HEK293 (cell line): ENCODE results near the gene SLC8A3.

Source experiments
- CTCF ChIA-PET: fragments of 350-600 bp; formaldehyde crosslinking; extraction: SDS; loops from one replicate; lab custom pipeline; 2021; ENCODE audit warnings: antibody characterized with exemption; lab: Yijun Ruan, JAX
- POLR2A ChIA-PET: fragments of 300-600 bp; formaldehyde crosslinking; extraction: SDS; loops from one replicate; lab custom pipeline; 2020; ENCODE audit warnings: antibody characterized with exemption, inconsistent platforms; lab: Yijun Ruan, JAX
- H3K27ac ChIP-seq: fragments of 200-500 bp; sonication (Bioruptor generic); 2 replicates; pipeline ENCODE4 v1.5.1; 2014; ENCODE audit warnings: low read depth, low read length, control low read depth, inconsistent platforms; ENCODE audit errors: extremely low read depth
- H3K36me3 ChIP-seq, 2 experiments: fragments of 200-500 bp in 1 of 2; sonication (Bioruptor generic) in 1 of 2; 1 replicate in 1 of 2; 2 replicates in 1 of 2; pipeline ENCODE4 v1.5.1; 2014 to 2017; ENCODE audit warnings: inconsistent platforms in 2 of 2, low read length in 2 of 2; ENCODE audit not compliant: control insufficient read depth in 2 of 2, insufficient read depth in 1 of 2
- H3K4me1 ChIP-seq: fragments of 200-500 bp; sonication (Bioruptor generic); 2 replicates; pipeline ENCODE4 v1.5.1; 2014; ENCODE audit warnings: mild to moderate bottlenecking, low read length, inconsistent platforms; ENCODE audit not compliant: control insufficient read depth, insufficient read depth
- H3K4me3 ChIP-seq: 2 replicates; pipeline ENCODE4 v1.5.1; 2011; ENCODE audit warnings: low read depth, mild to moderate bottlenecking, control low read depth, low read length, moderate library complexity
- H3K9me3 ChIP-seq: fragments of 200-500 bp; sonication (Bioruptor generic); 2 replicates; pipeline ENCODE4 v1.5.1; 2014; ENCODE audit warnings: low read depth, low read length, inconsistent platforms; ENCODE audit not compliant: control insufficient read depth, insufficient read depth
- HOXC10 ChIP-seq: sonication (generic); formaldehyde crosslinking; IDR thresholded peaks from 2 replicates; pipeline ENCODE4 v1.8.1; 2023; ENCODE audit warnings: mild to moderate bottlenecking, missing genetic modification reagents
- SCRT1 ChIP-seq: fragments of 450-650 bp; formaldehyde crosslinking; IDR thresholded peaks from 2 replicates; pipeline ENCODE4 v1.5.1; 2016; ENCODE audit warnings: missing biosample characterization, missing genetic modification characterization, borderline replicate concordance
- SP2 ChIP-seq: fragments of 450-650 bp; formaldehyde crosslinking; IDR thresholded peaks from 2 replicates; pipeline ENCODE4 v1.5.1; 2016; ENCODE audit warnings: missing biosample characterization, missing genetic modification characterization
- YY2 ChIP-seq: fragments of 450-650 bp; formaldehyde crosslinking; IDR thresholded peaks from 2 replicates; pipeline ENCODE4 v1.5.1; 2016; ENCODE audit warnings: missing biosample characterization, missing genetic modification characterization
- ZBTB17 ChIP-seq: fragments of 450-650 bp; formaldehyde crosslinking; IDR thresholded peaks from 2 replicates; pipeline ENCODE4 v1.5.1; 2016; ENCODE audit warnings: missing biosample characterization, missing genetic modification characterization
- ZBTB44 ChIP-seq: fragments of 450-650 bp; IDR thresholded peaks from 2 replicates; pipeline ENCODE4 v1.5.1; 2018; ENCODE audit warnings: missing biosample characterization, mild to moderate bottlenecking, missing genetic modification characterization
- ZBTB7A ChIP-seq: fragments of 450-650 bp; formaldehyde crosslinking; IDR thresholded peaks from 2 replicates; pipeline ENCODE4 v1.5.1; 2016; ENCODE audit warnings: low read depth, missing biosample characterization, missing genetic modification characterization
- ZNF211 ChIP-seq: fragments of 450-650 bp; formaldehyde crosslinking; IDR thresholded peaks from 2 replicates; pipeline ENCODE4 v1.5.1; 2016; ENCODE audit warnings: low read depth, missing biosample characterization, missing genetic modification characterization
- ZNF274 ChIP-seq, 2 experiments: fragments of 200-500 bp in 1 of 2; fragments of 450-650 bp in 1 of 2; sonication (Bioruptor generic) in 1 of 2; formaldehyde crosslinking in 1 of 2; IDR thresholded peaks; 2 replicates each; pipeline versions ENCODE4 v1.5.1 to v1.6.1; 2014 to 2016; ENCODE audit warnings: borderline replicate concordance in 1 of 2, inconsistent platforms in 1 of 2, low read length in 1 of 2, missing biosample characterization in 1 of 2, missing genetic modification characterization in 1 of 2
- ZNF366 ChIP-seq: fragments of 450-650 bp; formaldehyde crosslinking; conservative IDR thresholded peaks from 2 replicates; pipeline ENCODE4 v1.5.1; 2016; ENCODE audit warnings: missing biosample characterization, missing genetic modification characterization
- ZNF391 ChIP-seq: fragments of 450-650 bp; formaldehyde crosslinking; IDR thresholded peaks from 2 replicates; pipeline ENCODE4 v1.5.1; 2016; ENCODE audit warnings: low read depth, missing biosample characterization, missing genetic modification characterization, borderline replicate concordance
- ZNF501 ChIP-seq: fragments of 450-650 bp; formaldehyde crosslinking; IDR thresholded peaks from 2 replicates; pipeline ENCODE4 v1.5.1; 2016; ENCODE audit warnings: missing biosample characterization, missing genetic modification characterization
- ZNF510 ChIP-seq: fragments of 450-650 bp; formaldehyde crosslinking; IDR thresholded peaks from 2 replicates; pipeline ENCODE4 v1.5.1; 2018; ENCODE audit warnings: mild to moderate bottlenecking, missing genetic modification characterization, missing biosample characterization; ENCODE audit not compliant: insufficient replicate concordance
- ZNF530 ChIP-seq: fragments of 450-650 bp; formaldehyde crosslinking; IDR thresholded peaks from 2 replicates; pipeline ENCODE4 v1.5.1; 2016; ENCODE audit warnings: low read depth, missing biosample characterization, missing genetic modification characterization
- ZNF561 ChIP-seq: fragments of 450-650 bp; IDR thresholded peaks from 2 replicates; pipeline ENCODE4 v1.5.1; 2018; ENCODE audit warnings: missing biosample characterization, missing genetic modification characterization, borderline replicate concordance
- ZNF658 ChIP-seq: fragments of 450-650 bp; formaldehyde crosslinking; IDR thresholded peaks from 2 replicates; pipeline ENCODE4; 2016; ENCODE audit warnings: missing biosample characterization, missing genetic modification characterization
- ZNF791 ChIP-seq: fragments of 450-650 bp; formaldehyde crosslinking; IDR thresholded peaks from 2 replicates; pipeline ENCODE4 v1.5.1; 2016; ENCODE audit warnings: missing biosample characterization, missing genetic modification characterization
- ZNF843 ChIP-seq: fragments of 450-650 bp; formaldehyde crosslinking; IDR thresholded peaks from 2 replicates; pipeline ENCODE4 v1.5.1; 2016; ENCODE audit warnings: missing biosample characterization, missing genetic modification characterization
- ZSCAN16 ChIP-seq: fragments of 450-650 bp; formaldehyde crosslinking; IDR thresholded peaks from 2 replicates; pipeline ENCODE4 v1.5.1; 2016; ENCODE audit warnings: missing biosample characterization, missing genetic modification characterization
- TF ChIP-seq, protein P1 (sequence below): fragments of 450-650 bp; formaldehyde crosslinking; IDR thresholded peaks from 2 replicates; pipeline ENCODE4 v1.5.1; 2016; ENCODE audit warnings: missing biosample characterization, missing genetic modification characterization
- TF ChIP-seq, protein P2 (sequence below): fragments of 450-650 bp; formaldehyde crosslinking; conservative IDR thresholded peaks from 2 replicates; pipeline ENCODE4 v1.5.1; 2016; ENCODE audit warnings: low read depth, missing biosample characterization, missing genetic modification characterization
- TF ChIP-seq, protein P3 (sequence below): fragments of 450-650 bp; formaldehyde crosslinking; IDR thresholded peaks from 2 replicates; pipeline ENCODE4 v1.5.1; 2016; ENCODE audit warnings: missing biosample characterization, missing genetic modification characterization, borderline replicate concordance

SLC8A3 gene

GRCh38 chr14:70050136-70050535 lies 138.6 kb downstream of the SLC8A3 start:
- H3K36me3 ChIP-seq, result no peaks in the 10 kb centered on the region
- TF ChIP-seq ZNF791 (no peak), ZBTB17 (tag by site-specific recombination) (no peak), YY2 (tag by site-specific recombination) (no peak), ZBTB7A (tag by site-specific recombination) (no peak), ZNF274 (IDR thresholded peaks at IDR 0.05; ENCODE audit: low read length) (no peak), ZNF274 (tag by site-specific recombination; IDR thresholded peaks at IDR 0.05; ENCODE audit: borderline replicate concordance) (no peak), ZNF366 (tag by site-specific recombination) (no peak), ZNF658 (no peak), ZSCAN16 (tag by site-specific recombination) (no peak), ZNF530 (tag by site-specific recombination) (no peak), ZNF843 (no peak), ZNF391 (no peak), SP2 (no peak), ZNF510 (no peak), HOXC10 (CRISPR knock-in tag) (no peak), ZNF211 (tag by site-specific recombination) (no peak)
- TF ChIP-seq, protein P1, sequence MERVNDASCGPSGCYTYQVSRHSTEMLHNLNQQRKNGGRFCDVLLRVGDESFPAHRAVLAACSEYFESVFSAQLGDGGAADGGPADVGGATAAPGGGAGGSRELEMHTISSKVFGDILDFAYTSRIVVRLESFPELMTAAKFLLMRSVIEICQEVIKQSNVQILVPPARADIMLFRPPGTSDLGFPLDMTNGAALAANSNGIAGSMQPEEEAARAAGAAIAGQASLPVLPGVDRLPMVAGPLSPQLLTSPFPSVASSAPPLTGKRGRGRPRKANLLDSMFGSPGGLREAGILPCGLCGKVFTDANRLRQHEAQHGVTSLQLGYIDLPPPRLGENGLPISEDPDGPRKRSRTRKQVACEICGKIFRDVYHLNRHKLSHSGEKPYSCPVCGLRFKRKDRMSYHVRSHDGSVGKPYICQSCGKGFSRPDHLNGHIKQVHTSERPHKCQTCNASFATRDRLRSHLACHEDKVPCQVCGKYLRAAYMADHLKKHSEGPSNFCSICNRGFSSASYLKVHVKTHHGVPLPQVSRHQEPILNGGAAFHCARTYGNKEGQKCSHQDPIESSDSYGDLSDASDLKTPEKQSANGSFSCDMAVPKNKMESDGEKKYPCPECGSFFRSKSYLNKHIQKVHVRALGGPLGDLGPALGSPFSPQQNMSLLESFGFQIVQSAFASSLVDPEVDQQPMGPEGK (tag by site-specific recombination), result no peak
- TF ChIP-seq, protein P2, sequence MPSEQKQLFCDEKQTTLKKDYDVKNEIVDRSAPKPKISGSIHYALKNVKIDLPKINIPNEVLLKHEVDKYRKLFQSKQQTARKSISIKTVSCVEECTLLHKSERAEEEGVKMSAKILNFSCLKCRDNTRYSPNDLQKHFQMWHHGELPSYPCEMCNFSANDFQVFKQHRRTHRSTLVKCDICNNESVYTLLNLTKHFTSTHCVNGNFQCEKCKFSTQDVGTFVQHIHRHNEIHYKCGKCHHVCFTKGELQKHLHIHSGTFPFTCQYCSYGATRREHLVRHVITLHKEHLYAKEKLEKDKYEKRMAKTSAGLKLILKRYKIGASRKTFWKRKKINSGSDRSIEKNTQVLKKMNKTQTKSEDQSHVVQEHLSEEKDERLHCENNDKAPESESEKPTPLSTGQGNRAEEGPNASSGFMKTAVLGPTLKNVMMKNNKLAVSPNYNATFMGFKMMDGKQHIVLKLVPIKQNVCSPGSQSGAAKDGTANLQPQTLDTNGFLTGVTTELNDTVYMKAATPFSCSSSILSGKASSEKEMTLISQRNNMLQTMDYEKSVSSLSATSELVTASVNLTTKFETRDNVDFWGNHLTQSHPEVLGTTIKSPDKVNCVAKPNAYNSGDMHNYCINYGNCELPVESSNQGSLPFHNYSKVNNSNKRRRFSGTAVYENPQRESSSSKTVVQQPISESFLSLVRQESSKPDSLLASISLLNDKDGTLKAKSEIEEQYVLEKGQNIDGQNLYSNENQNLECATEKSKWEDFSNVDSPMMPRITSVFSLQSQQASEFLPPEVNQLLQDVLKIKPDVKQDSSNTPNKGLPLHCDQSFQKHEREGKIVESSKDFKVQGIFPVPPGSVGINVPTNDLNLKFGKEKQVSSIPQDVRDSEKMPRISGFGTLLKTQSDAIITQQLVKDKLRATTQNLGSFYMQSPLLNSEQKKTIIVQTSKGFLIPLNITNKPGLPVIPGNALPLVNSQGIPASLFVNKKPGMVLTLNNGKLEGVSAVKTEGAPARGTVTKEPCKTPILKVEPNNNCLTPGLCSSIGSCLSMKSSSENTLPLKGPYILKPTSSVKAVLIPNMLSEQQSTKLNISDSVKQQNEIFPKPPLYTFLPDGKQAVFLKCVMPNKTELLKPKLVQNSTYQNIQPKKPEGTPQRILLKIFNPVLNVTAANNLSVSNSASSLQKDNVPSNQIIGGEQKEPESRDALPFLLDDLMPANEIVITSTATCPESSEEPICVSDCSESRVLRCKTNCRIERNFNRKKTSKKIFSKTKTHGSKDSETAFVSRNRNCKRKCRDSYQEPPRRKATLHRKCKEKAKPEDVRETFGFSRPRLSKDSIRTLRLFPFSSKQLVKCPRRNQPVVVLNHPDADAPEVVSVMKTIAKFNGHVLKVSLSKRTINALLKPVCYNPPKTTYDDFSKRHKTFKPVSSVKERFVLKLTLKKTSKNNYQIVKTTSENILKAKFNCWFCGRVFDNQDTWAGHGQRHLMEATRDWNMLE (tag by site-specific recombination), result no peak
- TF ChIP-seq, protein P3, sequence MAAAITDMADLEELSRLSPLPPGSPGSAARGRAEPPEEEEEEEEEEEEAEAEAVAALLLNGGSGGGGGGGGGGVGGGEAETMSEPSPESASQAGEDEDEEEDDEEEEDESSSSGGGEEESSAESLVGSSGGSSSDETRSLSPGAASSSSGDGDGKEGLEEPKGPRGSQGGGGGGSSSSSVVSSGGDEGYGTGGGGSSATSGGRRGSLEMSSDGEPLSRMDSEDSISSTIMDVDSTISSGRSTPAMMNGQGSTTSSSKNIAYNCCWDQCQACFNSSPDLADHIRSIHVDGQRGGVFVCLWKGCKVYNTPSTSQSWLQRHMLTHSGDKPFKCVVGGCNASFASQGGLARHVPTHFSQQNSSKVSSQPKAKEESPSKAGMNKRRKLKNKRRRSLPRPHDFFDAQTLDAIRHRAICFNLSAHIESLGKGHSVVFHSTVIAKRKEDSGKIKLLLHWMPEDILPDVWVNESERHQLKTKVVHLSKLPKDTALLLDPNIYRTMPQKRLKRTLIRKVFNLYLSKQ (tag by site-specific recombination), result no peak
- ChIA-PET POLR2A (no interaction called here), CTCF (interaction anchor here (0.6 to 0.8 kb wide), 2 partner anchors 23 to 53 kb away, joined by 3 to 5 read pairs; no protein-coding TSS in a partner anchor)
- H3K4me1 ChIP-seq, result no peaks in the 10 kb centered on the region
- no peaks in the 10 kb centered on the region for H3K9me3 ChIP-seq
- no peak overlapping the region for H3K27ac ChIP-seq
- no peak overlapping the region for H3K4me3 ChIP-seq

DNA sequence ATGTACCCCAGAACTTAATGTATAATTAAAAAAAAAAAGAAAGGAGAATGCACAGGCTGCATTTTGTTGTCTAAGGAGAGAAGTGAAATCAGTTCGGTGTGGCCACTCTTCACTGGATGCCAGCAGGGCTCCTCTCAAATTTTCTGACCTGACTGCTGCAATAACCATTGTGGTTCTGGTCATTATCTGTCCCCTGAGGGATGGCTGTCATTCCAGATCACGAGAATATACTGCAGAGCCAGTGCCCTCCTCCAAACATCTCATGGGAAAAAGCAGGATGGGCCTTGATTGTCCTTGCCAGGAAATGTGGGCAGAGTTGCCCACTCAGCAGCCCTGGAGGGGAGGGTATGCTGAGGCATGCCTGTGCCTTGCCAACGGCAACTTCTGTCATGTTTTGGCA lies 139.1 kb downstream of the SLC8A3 start:
- Histone ChIP-seq H3K9me3 (no peaks in the 10 kb centered on the region), H3K4me3 (no peak overlapping the region), H3K36me3 (no peaks in the 10 kb centered on the region), H3K4me1 (no peaks in the 10 kb centered on the region), H3K27ac (no peak overlapping the region)
- ChIA-PET POLR2A (no interaction called here), CTCF (interaction anchor here (0.5 to 0.8 kb wide), 3 partner anchors 24 to 170 kb away, joined by 3 to 4 read pairs (median 3); no protein-coding TSS in a partner anchor)
- no peak for TF ChIP-seq ZNF561 (tag by site-specific recombination)
- TF ChIP-seq ZNF791, result no peak
- no peak for TF ChIP-seq ZBTB44
- no peak for TF ChIP-seq SCRT1 (tag by site-specific recombination)
- no peak for TF ChIP-seq ZNF501 (tag by site-specific recombination)
